CD4-positive, alpha-beta T cell treated with Interleukin-1 beta for 1 hour (primary cell): ENCODE data around the gene EPAS1.

Experiments used
- DNase-seq, 2 donors: peaks; one replicate each; pipeline ENCODE4 v3.0.0-alpha.2; 2020 to 2022

Gene EPAS1

DNA sequence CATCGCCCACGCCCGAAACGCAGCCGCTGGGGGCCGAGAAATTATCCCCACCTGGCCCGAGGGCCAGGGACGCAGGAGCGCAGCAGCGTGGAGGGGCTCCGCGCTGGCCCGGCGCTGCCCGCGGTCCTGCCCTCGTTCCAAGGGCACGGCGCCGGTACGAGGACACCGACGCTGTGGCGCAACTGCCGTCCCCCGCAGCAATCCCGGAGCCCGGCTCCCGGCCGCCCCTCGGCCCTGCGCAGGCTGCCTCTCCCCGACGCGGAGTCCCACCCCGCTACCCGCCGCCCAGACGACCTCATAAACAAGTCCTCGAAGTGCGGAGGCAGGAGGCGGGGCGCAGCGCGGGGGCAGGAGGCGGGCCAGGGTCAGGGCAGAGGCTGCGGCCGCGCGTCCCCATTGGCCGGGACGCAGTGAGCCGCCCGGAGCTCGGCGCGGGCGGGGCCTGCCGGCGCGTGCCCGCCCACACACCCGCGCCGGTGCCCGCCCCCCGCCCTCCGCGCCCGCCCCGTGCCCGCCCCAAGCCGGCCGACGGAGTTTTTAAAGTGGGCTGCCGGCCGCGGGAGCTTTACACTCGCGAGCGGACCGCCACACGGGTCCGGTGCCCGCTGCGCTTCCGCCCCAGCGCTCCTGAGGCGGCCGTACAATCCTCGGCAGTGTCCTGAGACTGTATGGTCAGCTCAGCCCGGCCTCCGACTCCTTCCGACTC, at the start of gene EPAS1:
Gene EPAS1, plus strand, starts transcription at position 568 of the 706 bp plus-strand sequence. CDS start 505 bp downstream, outside the sequence.
- peak; percentile 88 for DNase-seq

DNA sequence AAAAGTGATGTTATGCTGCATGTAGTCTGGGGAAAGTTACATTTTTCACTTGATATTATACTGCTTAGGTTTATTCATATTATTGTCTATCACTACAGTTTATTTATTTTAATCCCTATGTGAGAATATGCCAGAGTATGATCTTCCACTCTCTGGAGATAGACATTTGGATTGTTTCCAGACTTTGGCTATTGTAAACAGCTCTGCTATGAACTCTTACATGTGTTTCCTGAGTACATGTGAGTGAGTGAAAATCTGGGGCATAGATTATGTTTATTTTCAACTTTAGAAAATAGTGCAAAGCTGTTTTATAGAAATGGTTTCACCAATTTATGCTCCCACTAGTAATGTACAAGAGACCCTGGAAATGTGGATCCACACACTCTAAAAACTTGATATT, 49.0 kb upstream of the EPAS1 start:
- no peak for DNase-seq

DNA sequence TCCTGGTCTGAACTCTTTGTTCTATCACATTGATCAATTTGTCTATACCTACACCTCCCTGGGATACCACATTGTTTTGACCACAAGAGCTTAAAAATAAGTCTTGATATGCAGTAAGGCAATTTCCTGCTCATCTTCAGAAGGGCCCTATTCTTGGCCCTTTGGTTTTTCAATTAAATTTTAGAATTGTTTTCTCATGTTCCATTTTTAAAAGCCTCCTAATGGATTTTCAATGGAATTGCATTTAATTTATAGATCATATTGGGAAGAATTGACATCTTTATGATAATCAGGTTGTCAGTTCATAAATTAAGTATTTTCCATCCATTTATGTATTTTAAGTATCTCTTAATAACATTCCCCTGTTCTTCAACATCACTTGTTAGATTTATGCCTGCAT, 47.6 kb upstream of the EPAS1 start:
- no peak for DNase-seq

DNA sequence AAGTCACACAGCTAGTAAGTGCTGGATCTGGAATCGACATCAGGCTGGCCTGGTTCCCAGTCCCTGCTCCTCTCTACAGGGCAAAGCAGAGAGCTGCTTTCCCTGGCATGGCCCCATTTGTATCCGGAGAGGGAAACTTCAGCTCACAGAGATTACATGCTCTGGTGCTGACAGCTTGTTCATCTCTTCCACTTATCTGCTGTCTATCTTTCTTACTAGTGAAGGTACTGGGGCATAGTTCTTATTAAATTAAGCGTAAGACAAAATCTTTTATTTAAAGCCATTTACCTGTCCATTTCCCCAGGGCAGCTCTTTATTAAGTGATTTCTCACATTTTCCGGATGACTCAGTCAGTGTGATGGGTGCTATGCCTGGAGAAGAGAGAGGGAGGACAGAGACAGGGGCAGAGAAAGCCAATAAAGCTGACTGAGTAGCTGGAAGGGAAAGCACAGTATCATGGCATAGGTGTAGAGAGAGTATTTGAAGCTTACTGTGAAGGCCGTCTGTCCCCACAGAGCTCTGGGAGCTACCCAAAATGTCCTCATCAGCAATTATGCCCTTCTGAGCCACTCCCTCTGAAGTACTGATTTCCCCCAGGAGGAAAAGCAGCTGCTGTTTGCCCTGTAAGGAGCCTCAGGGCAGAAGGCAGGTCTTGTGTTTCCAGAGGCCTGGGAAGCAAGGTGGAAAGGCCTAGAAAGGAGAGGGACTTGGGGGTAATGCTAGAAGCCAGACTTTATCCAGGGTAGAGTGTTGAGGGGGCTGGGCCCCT, 44.1 kb upstream of the EPAS1 start:
- DNase-seq: no peak

DNA sequence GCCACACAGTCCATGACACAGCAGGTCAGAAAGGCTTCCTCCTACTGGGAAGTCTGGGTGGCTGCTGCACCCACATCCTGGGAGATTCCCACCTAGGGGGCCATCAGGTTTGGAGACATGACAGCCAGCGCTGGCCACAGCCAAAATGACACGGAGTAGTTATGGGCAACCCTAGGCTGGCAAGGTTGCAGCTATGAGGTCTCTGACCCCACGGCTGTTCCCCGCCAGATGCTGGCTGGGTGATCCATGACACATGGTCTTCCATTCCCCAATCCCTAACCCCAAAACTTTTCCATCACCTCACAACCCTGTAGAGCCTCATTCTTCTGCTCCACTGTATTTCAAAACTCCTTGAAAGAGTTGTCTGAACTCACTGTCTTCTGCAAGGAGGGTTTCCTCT, 42.7 kb upstream of the EPAS1 start:
- no peak for DNase-seq

DNA sequence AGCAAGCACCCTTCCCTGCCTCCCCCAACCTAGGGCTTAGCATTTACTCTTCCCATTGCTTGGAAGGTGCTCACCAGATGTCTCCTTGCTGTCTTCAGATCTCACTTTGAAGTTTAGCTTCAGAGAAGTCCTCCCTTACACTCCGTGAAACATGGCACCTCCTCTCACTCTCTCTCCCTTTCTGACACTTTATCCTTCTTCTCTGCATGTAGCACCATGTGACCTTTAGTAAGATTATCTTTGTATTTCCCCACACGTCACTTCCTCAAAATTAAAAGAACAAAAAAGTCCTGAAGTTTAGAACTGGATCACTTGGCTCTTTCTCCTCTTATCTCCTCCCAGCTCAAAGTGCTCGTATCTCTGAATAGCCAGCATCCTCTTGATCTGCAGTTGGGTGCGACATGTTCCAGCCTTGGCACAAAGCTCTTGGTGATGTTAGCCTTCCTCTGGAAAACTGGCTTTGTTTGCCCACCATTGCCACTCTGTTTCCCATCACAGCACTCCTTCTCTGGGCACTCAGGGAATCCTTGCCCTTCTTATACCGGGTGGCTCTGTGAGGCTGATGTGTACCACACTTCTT, 40.6 kb upstream of the EPAS1 start:
- no peak for DNase-seq

DNA sequence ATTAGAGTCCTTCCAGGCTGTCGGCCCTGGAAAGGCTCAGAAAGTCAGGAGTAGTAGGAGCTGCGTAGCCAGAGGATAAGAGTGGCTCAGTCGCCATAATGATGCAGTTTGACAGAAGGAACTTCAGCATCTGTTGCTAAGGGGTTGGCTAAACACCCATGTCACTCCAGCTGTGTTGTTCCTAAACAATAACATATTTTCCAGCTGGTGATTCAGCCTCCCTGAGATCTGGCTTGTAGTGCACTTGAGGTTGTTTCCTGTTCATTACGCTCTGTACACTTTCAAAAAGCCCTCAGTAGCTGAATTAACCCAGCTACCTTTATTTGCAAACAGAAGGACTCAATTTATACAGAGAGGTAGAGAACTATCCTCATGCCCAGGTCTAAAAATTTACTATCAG, 39.7 kb upstream of the EPAS1 start:
- DNase-seq: no peak

DNA sequence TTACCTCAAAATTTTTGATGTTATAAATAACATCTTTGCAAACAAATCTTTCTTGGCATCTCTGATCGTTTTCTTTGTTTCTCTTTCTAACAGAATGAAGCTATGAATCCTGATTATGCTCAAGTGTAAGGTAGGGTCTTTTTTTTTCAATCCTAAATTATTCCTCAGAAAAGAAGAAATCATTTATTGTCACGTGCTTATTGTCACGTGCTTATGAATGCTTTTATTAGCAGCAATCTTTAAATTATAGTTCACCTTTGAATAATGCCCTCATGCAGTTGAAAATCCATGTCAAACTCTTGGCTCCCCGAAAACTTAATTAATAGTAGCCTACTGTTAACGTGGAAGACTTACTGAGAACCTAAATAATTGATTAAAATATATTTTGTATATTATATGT, 39.2 kb upstream of the EPAS1 start:
- DNase-seq: no peak

DNA sequence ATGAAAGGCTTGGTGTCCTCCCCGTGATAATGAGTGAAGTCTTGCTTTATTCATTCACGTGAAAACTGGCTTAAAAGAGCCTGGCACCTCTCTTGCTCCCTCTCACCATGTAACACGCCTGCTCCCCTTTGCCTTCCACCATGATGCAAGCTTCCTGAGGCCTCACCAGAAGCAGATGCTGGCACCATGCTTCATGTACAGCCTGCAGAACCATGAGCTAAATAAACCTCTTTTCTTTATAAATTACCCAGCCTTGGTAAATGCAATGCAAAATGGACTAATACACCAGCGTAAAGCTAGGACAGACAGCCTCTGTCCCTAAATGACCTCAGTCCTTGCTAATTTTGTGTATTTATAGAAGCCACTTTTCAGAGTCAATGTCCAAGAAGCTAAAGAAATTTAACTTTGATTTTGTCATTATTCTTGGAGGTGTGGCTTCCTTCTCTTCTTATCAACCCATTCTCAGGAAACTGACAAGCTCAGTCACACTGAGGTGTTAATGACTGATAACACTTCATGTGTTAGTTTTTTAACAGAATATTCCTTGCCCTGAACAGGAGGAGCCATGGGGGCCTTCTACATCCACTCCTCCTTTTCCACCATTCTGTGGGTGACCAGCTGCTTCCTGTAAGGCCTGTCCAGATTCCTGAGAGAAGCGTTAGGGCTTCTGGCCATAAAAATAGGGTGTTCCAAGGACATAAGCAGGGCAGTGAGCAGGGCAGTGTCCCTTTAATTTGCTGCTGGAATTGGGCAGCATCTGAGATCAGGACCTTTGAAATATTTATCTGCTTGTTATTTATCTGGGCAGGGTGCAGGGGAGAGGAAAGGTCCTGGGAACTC, 38.0 kb upstream of the EPAS1 start:
- no peak for DNase-seq

DNA sequence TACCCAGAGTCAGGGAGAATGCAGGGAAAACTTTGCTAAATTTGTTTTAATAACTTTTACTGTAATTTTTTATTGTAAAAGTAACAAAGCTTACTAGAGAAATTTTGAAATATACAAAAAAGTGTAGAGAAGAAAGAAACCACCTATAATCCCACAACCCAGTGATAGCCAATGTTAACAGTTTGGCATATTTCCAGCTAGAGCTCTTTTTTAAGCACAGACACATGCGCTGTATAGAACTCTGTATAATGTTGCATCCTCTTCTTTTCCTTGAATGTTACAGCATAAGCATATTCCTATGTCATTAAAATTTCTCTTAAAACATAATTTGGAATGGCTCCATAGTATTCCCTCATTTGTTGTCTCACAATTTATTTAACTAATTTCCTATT, 37.4 kb upstream of the EPAS1 start:
- no peak for DNase-seq

DNA sequence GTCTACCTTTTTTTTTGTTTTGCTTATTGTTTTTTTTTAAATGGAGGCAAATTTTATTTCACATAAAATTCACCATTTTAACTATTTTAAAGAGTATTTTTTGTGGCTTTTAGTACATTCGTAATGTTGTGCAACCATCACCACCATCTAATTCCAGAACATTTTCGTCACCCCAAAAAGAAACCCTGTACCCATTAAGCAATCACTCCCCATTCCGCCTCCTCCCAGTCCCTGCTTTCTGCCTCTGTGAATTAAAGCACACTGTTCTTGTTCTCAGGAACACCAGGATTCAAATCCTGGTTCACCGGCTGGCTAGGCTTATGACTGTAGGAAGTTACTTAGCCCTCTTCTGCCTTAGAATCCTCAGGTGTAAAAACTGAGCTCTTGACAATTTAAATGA, 36.9 kb upstream of the EPAS1 start:
- no peak for DNase-seq

DNA sequence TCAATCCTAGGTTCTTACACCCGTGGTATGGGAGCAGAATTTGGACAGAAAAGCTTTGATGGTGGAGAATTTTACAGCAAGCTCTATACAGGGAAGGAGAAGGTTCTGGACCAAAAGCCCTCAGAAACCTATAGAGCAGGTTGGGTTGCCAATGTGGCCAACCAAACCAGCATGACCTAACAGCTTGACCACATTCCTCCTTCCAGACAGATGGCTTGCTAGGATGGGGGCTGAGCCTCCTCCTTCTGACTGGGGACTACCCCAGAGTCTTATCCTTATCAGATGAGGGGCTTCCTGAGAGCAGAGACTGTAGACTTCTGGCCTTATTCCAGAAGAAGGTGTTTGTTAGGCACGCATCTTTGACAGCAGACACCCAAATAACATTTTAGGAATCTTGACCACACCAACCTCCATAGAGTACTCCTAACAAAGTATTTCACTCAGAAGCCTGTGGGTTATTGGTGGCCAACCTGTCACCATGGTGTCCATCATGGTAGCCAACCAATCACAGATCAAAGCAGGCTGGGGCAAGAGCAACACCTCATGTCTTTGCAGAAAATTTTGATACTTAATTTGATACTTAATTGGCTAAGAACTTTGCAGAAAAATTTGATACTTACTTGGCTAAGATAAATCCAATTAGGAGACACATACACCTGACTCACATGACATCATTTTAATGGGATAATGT, 34.8 kb upstream of the EPAS1 start:
- no peak for DNase-seq

DNA sequence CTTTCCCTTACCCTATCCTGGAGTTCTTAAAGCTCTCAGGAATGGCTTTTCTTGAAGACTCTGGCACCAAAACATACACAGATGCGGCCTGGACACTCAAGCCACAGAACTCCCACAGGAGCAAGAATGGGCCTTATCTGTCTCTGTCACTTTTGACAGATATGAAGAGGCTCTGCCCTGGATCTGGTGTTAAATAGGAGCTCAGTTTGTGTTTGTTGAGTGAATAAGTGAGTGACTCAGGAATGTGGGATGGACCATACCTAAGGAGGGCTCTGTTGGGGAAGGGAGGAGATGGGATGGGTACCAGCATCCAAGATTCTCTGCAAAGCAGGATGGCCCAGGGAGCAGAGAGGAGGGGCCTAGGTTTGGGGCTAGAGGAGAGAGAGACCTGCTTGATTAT, 33.9 kb upstream of the EPAS1 start:
- no peak for DNase-seq

DNA sequence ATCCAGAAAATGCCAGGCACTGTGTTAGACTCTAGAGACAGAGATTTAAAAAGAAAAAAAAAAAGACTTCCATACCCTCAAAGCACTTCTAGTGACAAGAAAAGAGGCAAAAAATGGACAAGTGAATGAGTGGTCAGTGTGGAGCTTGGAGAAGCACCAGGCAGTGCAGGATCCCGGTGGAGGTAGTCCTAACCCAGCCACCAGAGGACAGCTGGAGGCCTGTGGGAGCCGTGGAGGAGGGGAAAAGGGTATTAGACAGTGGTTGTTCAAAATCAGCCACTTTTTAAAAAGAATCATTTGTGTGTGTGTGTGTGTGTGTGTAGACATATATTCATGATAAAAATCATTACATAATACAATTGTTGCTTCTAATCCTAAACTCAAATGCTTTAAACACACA, 32.8 kb upstream of the EPAS1 start:
- DNase-seq: no peak

DNA sequence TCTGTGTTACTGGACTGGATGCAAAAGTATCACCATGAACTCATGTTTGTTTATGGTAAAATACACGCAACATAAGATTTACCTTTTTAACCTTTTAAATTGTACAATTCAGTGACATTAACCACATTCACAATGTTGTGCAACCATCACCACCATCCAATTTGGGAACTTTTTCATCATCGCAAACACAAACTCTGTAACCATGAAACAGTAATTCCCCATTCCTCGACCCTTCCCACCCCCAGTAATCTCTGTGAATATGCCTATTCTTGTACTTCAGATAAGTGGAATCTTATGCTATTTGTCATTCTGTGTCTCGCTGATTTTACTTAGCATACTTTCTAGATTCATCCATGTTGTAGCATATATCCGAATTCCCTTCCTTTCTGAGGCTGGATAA, 31.1 kb upstream of the EPAS1 start:
- no peak for DNase-seq

DNA sequence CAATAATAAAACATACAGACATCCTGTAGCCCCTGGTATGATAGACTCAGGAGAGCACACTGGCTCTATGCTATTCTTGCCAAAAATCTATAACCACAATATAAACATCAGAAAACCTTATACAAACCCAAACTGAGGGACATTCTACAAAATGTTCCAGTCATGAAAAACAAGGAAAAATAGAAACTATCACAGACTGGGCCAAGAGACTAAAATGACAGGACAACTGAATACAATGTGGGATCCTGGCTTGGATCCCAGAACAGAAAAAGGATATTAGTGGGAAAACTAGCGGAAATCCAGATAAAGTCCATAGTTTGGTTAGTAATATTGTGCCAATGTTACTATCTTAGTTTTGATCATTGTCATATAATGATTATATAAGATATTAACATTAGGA, 29.6 kb upstream of the EPAS1 start:
- no peak for DNase-seq

DNA sequence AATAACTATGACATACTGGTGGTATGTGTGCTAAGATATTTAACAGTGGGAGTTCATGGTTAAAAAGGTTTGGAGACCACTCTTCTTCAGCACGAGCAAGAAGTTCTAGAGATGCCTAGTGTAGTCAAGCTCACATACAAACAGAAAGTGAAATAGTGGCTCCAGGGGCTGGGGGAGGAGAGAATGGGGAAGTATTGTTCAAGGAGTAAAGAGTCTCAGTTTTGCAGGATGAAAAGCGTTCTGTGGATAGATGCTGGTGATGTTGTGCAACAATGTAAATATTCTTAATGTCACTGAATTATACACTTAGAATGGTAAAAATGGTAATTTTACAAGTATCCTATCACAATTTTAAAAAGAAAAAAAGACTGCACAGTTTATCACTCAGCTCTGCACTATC, 29.0 kb upstream of the EPAS1 start:
- no peak for DNase-seq

DNA sequence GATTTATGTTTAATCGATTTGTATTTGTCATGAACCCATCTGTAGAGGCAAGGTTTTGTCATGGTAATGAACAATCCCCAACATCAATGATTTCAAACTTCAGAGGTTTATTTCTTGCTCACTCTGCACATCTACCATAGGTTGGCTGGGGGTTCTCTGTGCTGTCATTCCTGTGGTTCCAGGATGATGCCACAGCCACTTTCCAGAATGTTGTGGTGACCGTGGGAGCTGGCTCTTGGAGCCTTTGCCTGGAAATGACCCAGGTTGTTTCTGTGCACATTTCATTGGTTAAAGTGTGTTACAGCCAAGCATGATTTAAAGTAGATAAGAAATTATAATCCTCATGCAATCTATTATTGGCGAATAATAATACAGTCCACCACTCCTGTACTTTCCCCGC, 28.2 kb upstream of the EPAS1 start:
- DNase-seq: no peak

DNA sequence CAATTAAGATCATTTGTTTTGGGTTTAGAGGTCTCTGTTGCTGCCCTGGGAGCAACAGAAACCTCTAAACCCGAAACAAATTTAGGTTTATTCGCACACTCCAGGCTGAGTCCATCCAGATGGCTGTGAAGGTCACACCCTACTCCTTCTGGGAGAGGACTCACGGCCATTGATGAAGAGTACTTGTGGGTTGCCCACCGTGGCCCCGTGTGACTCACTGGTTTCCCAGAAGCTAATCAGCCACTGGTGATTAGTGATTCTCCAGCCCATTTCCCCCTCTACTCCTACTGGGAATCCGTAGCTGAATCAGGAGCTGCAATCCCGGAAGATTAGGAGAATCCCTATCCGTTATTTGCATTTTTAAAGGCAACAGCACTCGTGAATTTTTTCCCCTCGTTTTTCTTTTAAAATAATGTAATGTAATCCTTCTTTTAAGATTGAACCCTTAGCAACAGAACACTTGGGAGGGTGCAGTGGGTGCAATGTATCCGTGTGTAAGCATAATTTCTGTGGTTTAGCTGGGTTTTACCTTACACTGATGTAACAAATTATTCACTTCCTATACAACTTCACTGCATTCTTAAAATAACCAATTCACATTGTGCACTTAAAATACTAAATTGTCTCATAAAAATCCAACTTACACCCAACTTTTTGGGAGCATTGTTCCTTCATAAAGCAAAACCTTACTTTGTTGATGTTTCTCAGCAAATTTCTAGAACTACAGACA, 27.5 kb upstream of the EPAS1 start:
- no peak for DNase-seq

DNA sequence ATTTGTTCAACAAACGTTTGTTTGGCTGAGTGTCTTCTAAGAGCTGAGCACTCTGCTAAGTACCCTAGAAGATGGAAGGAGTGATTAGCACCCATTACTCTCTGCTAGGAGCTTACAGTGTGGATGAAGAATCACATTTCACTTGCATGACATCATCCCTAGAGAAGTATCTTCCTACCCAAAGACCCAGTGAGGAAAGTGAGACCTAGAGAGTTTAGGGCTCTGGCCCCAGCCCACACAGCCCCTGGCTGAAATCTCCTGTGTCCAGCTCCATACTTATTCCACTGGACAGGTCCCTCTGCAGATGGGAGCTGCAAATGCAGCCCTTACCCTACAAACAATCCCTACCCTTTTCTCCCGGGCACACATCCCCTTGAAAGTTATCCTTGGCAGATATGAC, 26.8 kb upstream of the EPAS1 start:
- DNase-seq: no peak

DNA sequence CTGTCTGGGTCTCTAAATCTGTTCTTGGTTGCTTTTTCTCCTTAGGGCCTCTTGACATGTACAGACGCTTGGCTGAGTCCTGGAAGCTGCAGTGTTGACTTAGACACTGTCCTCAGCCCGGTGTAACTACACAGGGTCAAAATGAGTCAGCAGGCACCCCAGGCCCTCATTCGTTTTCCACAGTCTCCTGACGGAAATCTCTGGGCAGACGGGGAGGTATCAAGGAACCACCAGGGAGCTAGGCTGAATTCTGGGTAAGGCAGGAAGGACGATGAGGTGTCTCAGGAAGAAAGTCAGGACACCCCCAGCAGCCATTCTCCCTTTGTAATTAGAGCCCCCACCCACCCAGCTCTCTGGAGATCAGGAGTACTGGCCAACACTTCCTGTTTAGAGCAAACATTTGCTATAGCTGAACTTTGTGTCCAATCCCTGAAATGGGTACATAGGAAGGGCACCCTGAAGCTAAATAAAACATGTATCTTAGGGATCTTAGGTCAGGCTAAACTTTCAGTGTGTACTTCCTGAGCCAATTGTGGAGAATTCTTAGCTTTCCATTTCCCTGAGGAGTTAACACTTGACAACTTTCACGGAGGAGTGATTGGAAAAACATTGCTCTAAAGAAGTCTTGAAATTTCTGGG, 23.9 kb upstream of the EPAS1 start:
- no peak for DNase-seq

DNA sequence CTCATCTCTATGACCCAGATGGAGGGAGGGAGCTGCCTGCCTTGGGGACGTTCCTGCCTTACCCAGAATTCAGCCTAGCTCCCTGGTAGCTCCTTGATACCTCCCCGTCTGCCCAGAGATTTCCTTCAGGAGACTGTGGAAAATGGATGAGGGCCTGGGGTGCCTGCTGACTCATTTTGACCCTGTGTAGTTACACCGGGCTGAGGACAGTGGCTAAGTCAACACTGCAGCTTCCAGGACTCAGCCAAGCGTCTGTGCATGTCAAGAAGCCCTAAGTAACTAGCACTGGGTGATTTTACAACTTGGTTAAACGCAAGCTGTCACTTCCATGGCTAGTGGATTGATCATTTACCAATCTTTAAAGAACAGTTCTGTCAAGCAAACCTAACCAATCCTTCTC, 23.3 kb upstream of the EPAS1 start:
- DNase-seq: no peak
